H1 (cell line): ENCODE results near the gene DUSP1. TPM values are rescaled to one million over a fixed set of nuclear protein-coding genes. Genes with fewer than 3 reads are reported as not detected.

ENCODE experiments used
- CTCF ChIA-PET: fragments of 300-600 bp; sonication (Branson Sonifier 250); formaldehyde crosslinking; loops from one replicate; lab custom pipeline; 2021; ENCODE audit not compliant: partially characterized antibody; lab: Charles Lee
- POLR2A ChIA-PET: fragments of 300-600 bp; sonication (Branson Sonifier 250); formaldehyde crosslinking; loops from one replicate; lab custom pipeline; 2021; ENCODE audit warnings: inconsistent platforms; ENCODE audit not compliant: partially characterized antibody; lab: Charles Lee
- DNase-seq, 2 experiments: peaks; one replicate each; pipeline versions ENCODE4 v3.0.0 to v3.0.0-alpha.2; 2010 to 2022; ENCODE audit warnings: low spot score in 2 of 2, low read depth in 1 of 2, mixed read lengths in 1 of 2
- FAIRE-seq: peaks from 2 replicates; lab custom pipeline; 2011; peaks lifted over from hg19 to GRCh38; lab: Jason Lieb, UNC
- H2AFZ ChIP-seq: 2 replicates; pipeline ENCODE4 v1.8.1; 2012; ENCODE audit warnings: low read length, inconsistent platforms
- H2AK5ac ChIP-seq: 2 replicates; pipeline ENCODE4 v1.6.1; 2013; ENCODE audit warnings: low read depth, low read length
- H2BK120ac ChIP-seq: replicated peaks from 2 replicates; pipeline ENCODE3; 2013; ENCODE audit warnings: low read depth, low read length, inconsistent platforms
- H2BK12ac ChIP-seq: 2 replicates; pipeline ENCODE4 v1.6.1; 2013; ENCODE audit warnings: low read depth, low read length
- H2BK15ac ChIP-seq: 2 replicates; pipeline ENCODE4 v1.6.1; 2013; ENCODE audit warnings: low read length
- H2BK20ac ChIP-seq: 2 replicates; pipeline ENCODE4 v1.6.1; 2013; ENCODE audit warnings: low read length
- H2BK5ac ChIP-seq: 2 replicates; pipeline ENCODE4 v1.6.1; 2013; ENCODE audit warnings: low read depth, low read length
- H3K14ac ChIP-seq: 2 replicates; pipeline ENCODE4 v1.6.1; 2013; ENCODE audit warnings: inconsistent platforms; ENCODE audit not compliant: insufficient read length
- H3K18ac ChIP-seq: 2 replicates; pipeline ENCODE4 v1.6.1; 2013; ENCODE audit warnings: low read length; ENCODE audit errors: extremely low read depth
- H3K23ac ChIP-seq: 2 replicates; pipeline ENCODE4 v1.6.1; 2013; ENCODE audit warnings: inconsistent platforms; ENCODE audit not compliant: insufficient read length
- H3K23me2 ChIP-seq: 2 replicates; pipeline ENCODE4 v1.6.1; 2013; ENCODE audit warnings: low read depth, low read length
- H3K27ac ChIP-seq: 2 replicates; pipeline ENCODE4 v1.6.1; 2011; ENCODE audit warnings: low read depth, low read length, inconsistent platforms
- H3K27me3 ChIP-seq, 4 experiments: replicated peaks in 1 of 4; 1 replicate in 1 of 4; 2 replicates in 3 of 4; pipeline versions ENCODE4 v1.6.1 to v1.8.1; 2011 to 2013; ENCODE audit warnings: low read length in 3 of 4, mild to moderate bottlenecking in 3 of 4, inconsistent platforms in 2 of 4, mixed read lengths in 2 of 4, moderate library complexity in 1 of 4; ENCODE audit not compliant: control insufficient read depth in 3 of 4, insufficient read depth in 3 of 4; ENCODE audit errors: extremely low read depth in 1 of 4
- H3K36me3 ChIP-seq, 4 experiments: 2 replicates each; pipeline versions ENCODE4 v1.6.1 to v1.8.1; 2011 to 2013; ENCODE audit warnings: mild to moderate bottlenecking in 4 of 4, low read length in 3 of 4, moderate library complexity in 2 of 4, control low read depth in 1 of 4, inconsistent platforms in 1 of 4; ENCODE audit not compliant: insufficient read depth in 4 of 4, control insufficient read depth in 2 of 4
- H3K4ac ChIP-seq: replicated peaks from 2 replicates; pipeline ENCODE3; 2013; ENCODE audit warnings: low read length, low read depth, mixed read lengths, inconsistent platforms; ENCODE audit not compliant: insufficient read length
- H3K4me1 ChIP-seq, 4 experiments: replicated peaks in 1 of 4; 1 replicate in 1 of 4; 2 replicates in 3 of 4; pipeline versions ENCODE4 v1.6.1 to v1.8.1; 2011 to 2013; ENCODE audit warnings: low read length in 3 of 4, inconsistent platforms in 2 of 4, mixed read lengths in 1 of 4; ENCODE audit not compliant: insufficient read depth in 4 of 4, control insufficient read depth in 3 of 4
- H3K4me2 ChIP-seq, 2 experiments: 2 replicates each; pipeline versions ENCODE4 v1.6.1 to v1.8.1; 2011 to 2013; ENCODE audit warnings: low read depth in 2 of 2, low read length in 2 of 2, control low read depth in 1 of 2, inconsistent platforms in 1 of 2, mild to moderate bottlenecking in 1 of 2; ENCODE audit not compliant: insufficient read depth in 1 of 2
- H3K4me3 ChIP-seq, 4 experiments: fragments of 200-600, 300-600 bp in 1 of 4; sonication (generic), shearing (Covaris generic), sonication (Bioruptor Twin) in 1 of 4; 2 replicates each; pipeline versions ENCODE4 v1.5.1 to v1.8.1; 2011 to 2016; ENCODE audit warnings: low read length in 4 of 4, low read depth in 3 of 4, control low read depth in 2 of 4, inconsistent platforms in 2 of 4, mild to moderate bottlenecking in 2 of 4, mixed read lengths in 1 of 4, moderate library complexity in 1 of 4; ENCODE audit not compliant: insufficient read depth in 2 of 4; ENCODE audit errors: extremely low read depth in 1 of 4
- H3K56ac ChIP-seq: replicated peaks from 2 replicates; pipeline ENCODE3; 2013; ENCODE audit warnings: low read depth, mild to moderate bottlenecking, mixed read lengths, low read length, inconsistent platforms; ENCODE audit not compliant: insufficient read length
- H3K79me1 ChIP-seq: 2 replicates; pipeline ENCODE4 v1.6.1; 2013; ENCODE audit warnings: low read depth, low read length, control low read depth
- H3K79me2 ChIP-seq, 2 experiments: 2 replicates each; pipeline versions ENCODE4 v1.6.1 to v1.8.1; 2012 to 2013; ENCODE audit warnings: low read length in 2 of 2, mild to moderate bottlenecking in 2 of 2, inconsistent platforms in 1 of 2; ENCODE audit not compliant: insufficient read depth in 2 of 2, control insufficient read depth in 1 of 2
- H3K9ac ChIP-seq, 4 experiments: replicated peaks in 1 of 4; 1 replicate in 1 of 4; 2 replicates in 3 of 4; pipeline versions ENCODE4 v1.6.1 to v1.8.1; 2011 to 2013; ENCODE audit warnings: low read depth in 3 of 4, low read length in 3 of 4, control low read depth in 2 of 4, mild to moderate bottlenecking in 2 of 4, moderate library complexity in 2 of 4, inconsistent platforms in 1 of 4; ENCODE audit errors: extremely low read depth in 1 of 4
- H3K9me3 ChIP-seq, 2 experiments: 2 replicates each; pipeline versions ENCODE4 v1.6.1 to v1.8.1; 2012 to 2013; ENCODE audit warnings: mild to moderate bottlenecking in 2 of 2, moderate library complexity in 2 of 2, control low read depth in 1 of 2, inconsistent platforms in 1 of 2, low read depth in 1 of 2, low read length in 1 of 2, mixed read lengths in 1 of 2; ENCODE audit not compliant: insufficient read depth in 2 of 2
- H4K20me1 ChIP-seq, 2 experiments: replicated peaks in 1 of 2; 2 replicates each; pipeline versions ENCODE3 to v1.8.1; 2011 to 2013; ENCODE audit warnings: inconsistent platforms in 2 of 2, low read length in 2 of 2, mild to moderate bottlenecking in 1 of 2; ENCODE audit not compliant: insufficient read depth in 2 of 2, control insufficient read depth in 1 of 2
- H4K5ac ChIP-seq: 2 replicates; pipeline ENCODE4 v1.6.1; 2013; ENCODE audit warnings: low read length, low read depth, mixed read lengths, inconsistent platforms; ENCODE audit not compliant: insufficient read length
- H4K8ac ChIP-seq: 2 replicates; pipeline ENCODE4 v1.8.0; 2013; ENCODE audit warnings: mild to moderate bottlenecking, moderate library complexity, low read length, inconsistent platforms; ENCODE audit not compliant: insufficient read depth; ENCODE audit errors: extremely low read depth
- H4K91ac ChIP-seq: replicated peaks from 2 replicates; pipeline ENCODE3; 2013; ENCODE audit warnings: low read length, mixed read lengths, inconsistent platforms; ENCODE audit not compliant: insufficient read length
- ATF2 ChIP-seq: IDR thresholded peaks from 2 replicates; pipeline ENCODE4 v1.6.1; 2012; ENCODE audit warnings: low read length, inconsistent platforms
- ATF3 ChIP-seq: IDR thresholded peaks from 2 replicates; pipeline ENCODE4 v1.6.1; 2011; ENCODE audit warnings: low read depth, mild to moderate bottlenecking, low read length; ENCODE audit not compliant: insufficient read depth
- CTBP2 ChIP-seq: IDR thresholded peaks from 2 replicates; pipeline ENCODE4 v1.7.0; 2011; ENCODE audit warnings: borderline replicate concordance, mild to moderate bottlenecking, moderate library complexity, mixed read lengths, low read length; ENCODE audit not compliant: insufficient read depth, insufficient read length
- GABPA ChIP-seq: IDR thresholded peaks from 2 replicates; pipeline ENCODE4 v1.6.1; 2011; ENCODE audit warnings: mild to moderate bottlenecking, low read length, moderate library complexity, borderline replicate concordance; ENCODE audit not compliant: insufficient read depth
- KDM5A ChIP-seq: fragments of 200-600 bp; IDR thresholded peaks from 2 replicates; pipeline ENCODE4 v1.7.1; 2012; ENCODE audit warnings: mild to moderate bottlenecking, low read length, inconsistent platforms, mixed read lengths
- MAFK ChIP-seq: IDR thresholded peaks from 2 replicates; pipeline ENCODE4 v1.6.1; 2012; ENCODE audit warnings: low read depth, mild to moderate bottlenecking, improper control_type of control experiment, low read length
- MAX ChIP-seq: IDR thresholded peaks from 2 replicates; pipeline ENCODE4 v1.6.1; 2012; ENCODE audit warnings: inconsistent platforms
- RFX5 ChIP-seq: IDR thresholded peaks from 2 replicates; pipeline ENCODE4 v1.6.1; 2011; ENCODE audit warnings: low read depth, low read length, improper control_type of control experiment, borderline replicate concordance
- USF2 ChIP-seq: IDR thresholded peaks from 2 replicates; pipeline ENCODE4 v1.6.1; 2011; ENCODE audit warnings: low read length, improper control_type of control experiment
- YY1 ChIP-seq: IDR thresholded peaks from 2 replicates; pipeline ENCODE4 v1.6.1; 2011; ENCODE audit warnings: low read depth, mild to moderate bottlenecking, low read length
- WGBS, 2 experiments: shearing (Covaris generic) in 1 of 2; methylation state at CpG; one replicate each; pipeline versions ENCODE4 v1.1.6 to v1.1.7; 2013 to 2015; ENCODE audit warnings: low lambda C conversion rate in 2 of 2, mixed read lengths in 2 of 2, inconsistent platforms in 1 of 2, low coverage in 1 of 2, missing lambda C conversion rate in 1 of 2; ENCODE audit not compliant: insufficient replicate concordance in 2 of 2, insufficient coverage in 1 of 2, insufficient read length in 1 of 2; ENCODE audit errors: extremely low coverage in 1 of 2, missing lambda C conversion rate in 1 of 2; 5-methylcytosine and 5-hydroxymethylcytosine counted together
- polyA plus RNA-seq, 7 experiments: library from polyadenylated mRNA; depleted of rRNA in 3 of 7; stranded (reverse) in 5 of 7; unstranded in 2 of 7; fragments of >200 nt in 5 of 7; fragments of 200-250 nt in 2 of 7; gene quantifications; 1 replicate in 5 of 7; 2 replicates in 1 of 7; 4 replicates in 1 of 7; pipeline versions ENCODE4 v1.2.1 to v1.2.3, GENCODE V29; 2011 to 2013; ENCODE audit warnings: missing spikeins in 2 of 7, mixed read lengths in 2 of 7
- total RNA-seq: library from RNA; stranded (reverse); fragmentation: NEBNext Ultra II Directional; extraction: Animal tissue kit (Norgen Biotek cat#: 25700); gene quantifications from 2 replicates; pipeline ENCODE4 v1.2.1, GENCODE V29; 2021

The DUSP1 gene
- total and polyA plus RNA-seq, 2 of the 8 experiments (the other 6 are each of a cell fraction or from before 2014, with no cell fraction given): 6.5 to 11.7 TPM

- Histone ChIP-seq H2BK120ac (no peak overlapping the region), H3K36me3 (no peaks in the 10 kb centered on the region), H3K56ac (no peak overlapping the region), H3K79me2 (no peaks in the 10 kb centered on the region), H3K27me3 (peaks cover 0 to 2% (median 0%) of the 10 kb centered on the region in 4 experiments; a peak in 1 of 7 replicates), H3K9me3 (no peaks in the 10 kb centered on the region), H3K4me2 (no peak overlapping the region), H2AFZ (no peak overlapping the region), H4K8ac (no peak overlapping the region), H4K91ac (no peak overlapping the region), H2BK12ac (no peak overlapping the region), H2BK15ac (no peak overlapping the region), H3K27ac (no peak overlapping the region), H3K14ac (no peak overlapping the region), H4K5ac (no peak overlapping the region), H3K9ac (no peak overlapping the region), H2AK5ac (no peak overlapping the region), H4K20me1 (peaks cover 0 to 2% of the 10 kb centered on the region in 2 experiments), H2BK20ac (no peak overlapping the region), H3K4me3 (no peak overlapping the region), H3K4ac (no peak overlapping the region), H3K23ac (no peak overlapping the region), H2BK5ac (no peak overlapping the region), H3K18ac (no peak overlapping the region), H3K4me1 (peaks cover 0 to 6% (median under 1%) of the 10 kb centered on the region in 4 experiments; a peak in 2 of 7 replicates), H3K23me2 (peaks cover 1% of the 10 kb centered on the region; the same call in 1 of the 2 replicates), H3K79me1 (no peaks in the 10 kb centered on the region)
- DNase-seq (no peak), FAIRE-seq (no peak)
- CTCF ChIA-PET: interaction anchor here (1.3 to 3.7 kb wide), 3 partner anchors 13 to 18 kb away, joined by 7 to 20 read pairs (median 14); no protein-coding TSS in a partner anchor
- 90% methylated on average over 6 of the region's 6 CpGs; no CpG with 5 or more reads in 1 of the 2 experiments for WGBS, 2 experiments
- POLR2A ChIA-PET: no interaction called here
- no peak for TF ChIP-seq ATF2
- no peak for TF ChIP-seq KDM5A
- no peak for TF ChIP-seq MAX
- TF ChIP-seq GABPA: no peak
- no peak for TF ChIP-seq ATF3
- TF ChIP-seq YY1: no peak
- no peak for TF ChIP-seq MAFK
- TF ChIP-seq USF2: no peak
- no peak for TF ChIP-seq RFX5
- TF ChIP-seq CTBP2: no peak
Observed at GRCh38 chr5:172730222-172730621, 40.8 kb downstream of the DUSP1 start.
